Endothelial cell of umbilical vein (primary cell): Measurements from ENCODE around the gene SPG21. TPM values are rescaled to one million over a fixed set of nuclear protein-coding genes. Genes with fewer than 3 reads are reported as not detected.

Experiments used
- BruUV-seq: library from RNA; stranded (reverse); fragments of 400-500 nt; replicated peaks from 2 replicates; lab custom pipeline; 2021; lab: Mats Ljungman, UMichigan
- CTCF ChIA-PET: fragments of 300-600, 350-600 bp; sonication (Branson Sonifier 250); formaldehyde crosslinking; loops from one replicate; lab custom pipeline; 2021; ENCODE audit warnings: antibody characterized with exemption, inconsistent platforms; lab: Charles Lee
- POLR2A ChIA-PET: fragments of 300-600, 350-600 bp; sonication (Branson Sonifier 250); formaldehyde crosslinking; loops from one replicate; lab custom pipeline; 2021; ENCODE audit warnings: antibody characterized with exemption, inconsistent platforms; lab: Charles Lee
- DNase-seq: peaks from one replicate; pipeline ENCODE4 v3.0.0-alpha.2; 2011; ENCODE audit warnings: low read depth, low spot score
- FAIRE-seq: peaks from 2 replicates; lab custom pipeline; 2011; peaks lifted over from hg19 to GRCh38; lab: Jason Lieb, UNC
- H2AFZ ChIP-seq: 2 replicates; pipeline ENCODE4 v1.6.0; 2012; ENCODE audit warnings: low read depth, low read length, control low read depth, inconsistent platforms
- H3K27ac ChIP-seq: 2 replicates; pipeline ENCODE4 v1.5.1; 2011; ENCODE audit warnings: low read depth, mild to moderate bottlenecking, control low read depth, low read length, moderate library complexity; ENCODE audit not compliant: insufficient read depth
- H3K27me3 ChIP-seq, 2 experiments: 2 replicates each; pipeline versions ENCODE4 v1.6.0 to v1.6.1; 2011; ENCODE audit warnings: low read length in 2 of 2, mixed read lengths in 1 of 2; ENCODE audit not compliant: control insufficient read depth in 2 of 2, insufficient read depth in 2 of 2
- H3K36me3 ChIP-seq, 2 experiments: 2 replicates in 1 of 2; 3 replicates in 1 of 2; pipeline ENCODE4 v1.5.1; 2011; ENCODE audit warnings: low read length in 2 of 2, mild to moderate bottlenecking in 1 of 2, moderate library complexity in 1 of 2; ENCODE audit not compliant: control insufficient read depth in 2 of 2, insufficient read depth in 2 of 2; ENCODE audit errors: extremely low read depth in 1 of 2
- H3K4me1 ChIP-seq: 3 replicates; pipeline ENCODE4 v1.5.1; 2011; ENCODE audit warnings: mild to moderate bottlenecking, low read length; ENCODE audit not compliant: control insufficient read depth, insufficient read depth; ENCODE audit errors: extremely low read depth
- H3K4me2 ChIP-seq: 2 replicates; pipeline ENCODE4 v1.6.1; 2011; ENCODE audit warnings: low read length, control low read depth, mixed read lengths; ENCODE audit not compliant: insufficient read depth
- H3K4me3 ChIP-seq, 3 experiments: fragments of 200-600 bp in 1 of 3; sonication (generic), shearing (Covaris generic) in 1 of 3; replicated peaks in 1 of 3; 2 replicates each; pipeline ENCODE4 v1.5.1; 2011 to 2016; ENCODE audit warnings: control low read depth in 3 of 3, low read length in 3 of 3, mild to moderate bottlenecking in 2 of 3, inconsistent platforms in 1 of 3, low read depth in 1 of 3, moderate library complexity in 1 of 3; ENCODE audit not compliant: insufficient read depth in 1 of 3
- H3K79me2 ChIP-seq: 2 replicates; pipeline ENCODE4 v1.6.0; 2012; ENCODE audit warnings: low read length, inconsistent platforms; ENCODE audit not compliant: control insufficient read depth, insufficient read depth
- H3K9ac ChIP-seq: replicated peaks from 2 replicates; pipeline ENCODE3; 2011; ENCODE audit warnings: low read length, control low read depth; ENCODE audit not compliant: insufficient read depth; ENCODE audit errors: extremely low read depth
- H3K9me1 ChIP-seq: replicated peaks from 3 replicates; pipeline ENCODE4 v1.6.0; 2011; ENCODE audit warnings: mild to moderate bottlenecking, low read length; ENCODE audit not compliant: control insufficient read depth, insufficient read depth; ENCODE audit errors: extremely low read depth
- H3K9me3 ChIP-seq: replicated peaks from 2 replicates; pipeline ENCODE4 v1.5.1; 2012; ENCODE audit warnings: low read length, inconsistent platforms; ENCODE audit not compliant: control insufficient read depth, insufficient read depth
- H4K20me1 ChIP-seq: replicated peaks from 2 replicates; pipeline ENCODE3; 2011; ENCODE audit warnings: mild to moderate bottlenecking, low read length; ENCODE audit not compliant: control insufficient read depth, insufficient read depth; ENCODE audit errors: extremely low read depth
- CTCF ChIP-seq, 2 donors: IDR thresholded peaks; 1 replicate in 1 of 2; 2 replicates in 1 of 2; pipeline ENCODE4 v1.5.1; 2011; ENCODE audit warnings: low read length in 2 of 2, mild to moderate bottlenecking in 2 of 2, moderate library complexity in 2 of 2, control low read depth in 1 of 2, inconsistent platforms in 1 of 2, low read depth in 1 of 2; ENCODE audit not compliant: insufficient read depth in 1 of 2; ENCODE audit errors: extremely low read depth in 1 of 2
- EZH2 ChIP-seq: IDR thresholded peaks from 2 replicates; pipeline ENCODE4 v1.6.1; 2012; ENCODE audit warnings: borderline replicate concordance, low read depth, mild to moderate bottlenecking, moderate library complexity, low read length, inconsistent platforms; ENCODE audit not compliant: severe bottlenecking
- FOS ChIP-seq: IDR thresholded peaks from 2 replicates; pipeline ENCODE4 v1.6.1; 2011; ENCODE audit warnings: mild to moderate bottlenecking, low read length, moderate library complexity, borderline replicate concordance; ENCODE audit not compliant: insufficient read depth
- GATA2 ChIP-seq: IDR thresholded peaks from 2 replicates; pipeline ENCODE4 v1.7.0; 2011; ENCODE audit warnings: low read depth, mild to moderate bottlenecking, moderate library complexity, mixed read lengths, low read length; ENCODE audit not compliant: insufficient read length, insufficient read depth
- JUN ChIP-seq: IDR thresholded peaks from 2 replicates; pipeline ENCODE4 v1.6.1; 2011; ENCODE audit warnings: borderline replicate concordance, low read depth; ENCODE audit not compliant: insufficient read length, insufficient read depth
- MAX ChIP-seq: IDR thresholded peaks from 2 replicates; pipeline ENCODE4 v1.6.1; 2011; ENCODE audit not compliant: insufficient read depth, insufficient read length
- MYC ChIP-seq: IDR thresholded peaks from one replicate; pipeline ENCODE4 v1.6.1; 2011; ENCODE audit warnings: mild to moderate bottlenecking, low read depth, low read length
- POLR2A ChIP-seq: IDR thresholded peaks from 2 replicates; pipeline ENCODE4 v1.6.1; 2012; ENCODE audit warnings: low read depth, mild to moderate bottlenecking, control low read depth, low read length
- POLR2AphosphoS5 ChIP-seq: IDR thresholded peaks from 2 replicates; pipeline ENCODE4 v1.6.1; 2012; ENCODE audit warnings: low read depth, mild to moderate bottlenecking, control low read depth, low read length, moderate library complexity; ENCODE audit not compliant: insufficient read depth
- dilution Hi-C: fragments of 300-500 bp; cut with MboI; formaldehyde crosslinking; loops from one replicate; pipeline ENCODE4 v1.15.0; 2019; ENCODE audit warnings: low sequenced_read_pairs; ENCODE audit not compliant: extremely low pct_ligation_motif_present
- intact Hi-C: fragments of 100-400 bp; cut with micrococcal nuclease; formaldehyde crosslinking; loops from one replicate; pipeline ENCODE4 v1.10.0; 2022
- polyA plus RNA-seq, 4 experiments: library from polyadenylated mRNA; depleted of rRNA in 3 of 4; stranded (reverse) in 3 of 4; unstranded in 1 of 4; fragments of >200 nt; gene quantifications; 2 replicates each; pipeline versions ENCODE4 v1.2.1 to v1.2.3, GENCODE V29; 2011 to 2012; ENCODE audit warnings: missing spikeins in 1 of 4
- total RNA-seq: library from RNA; stranded (reverse); gene quantifications from 2 replicates; pipeline ENCODE4 v1.2.3, GENCODE V29; 2021

The SPG21 gene
- total and polyA plus RNA-seq, 2 donors (not counting 3 experiments of a cell fraction or from before 2014, with no cell fraction given), result 70.2 to 82.5 TPM

GRCh38 chr15:64928626-64929220 is 61.0 kb downstream of the SPG21 start:
- FAIRE-seq, result no peak

GRCh38 chr15:64926661-64927060 is 63.1 kb downstream of the SPG21 start:
- BruUV-seq, result no TSS peak
- DNase-seq, result no peak
- Histone ChIP-seq H3K9me1 (no peaks in the 10 kb centered on the region), H3K27ac (no peak overlapping the region), H3K79me2 (no peaks in the 10 kb centered on the region), H4K20me1 (no peaks in the 10 kb centered on the region), H3K36me3 (no peaks in the 10 kb centered on the region), H3K27me3 (no peaks in the 10 kb centered on the region), H3K9me3 (no peaks in the 10 kb centered on the region), H3K9ac (no peak overlapping the region), H3K4me2 (no peak overlapping the region), H3K4me1 (peaks cover 11% of the 10 kb centered on the region), H3K4me3 (no peak overlapping the region), H2AFZ (no peak overlapping the region)
- CTCF ChIA-PET, result no interaction called here
- intact Hi-C loops (no loop called here), dilution Hi-C loops (no loop called here)
- POLR2A ChIA-PET, result no interaction called here
- no peak for TF ChIP-seq POLR2AphosphoS5
- TF ChIP-seq CTCF (IDR thresholded peaks at IDR 0.05; ENCODE audit: extremely low read depth in 1 of 2, insufficient read depth in 1 of 2, low read depth in 1 of 2, low read length in 2 of 2), result no peak
- no peak for TF ChIP-seq MYC
- TF ChIP-seq MAX, result no peak
- no peak for TF ChIP-seq JUN
- TF ChIP-seq FOS, result no peak
- TF ChIP-seq EZH2, result no peak
- no peak for TF ChIP-seq POLR2A
- TF ChIP-seq GATA2, result no peak
- FAIRE-seq, result no peak

More at GRCh38 chr15:64928626-64929220, 61.0 kb downstream of the SPG21 start:
- no peak overlapping the region for H2AFZ ChIP-seq
- ChIA-PET POLR2A (no interaction called here), CTCF (interaction anchor here (0.8 to 1.2 kb wide), 6 partner anchors 10 to 201 kb away, joined by 3 to 4 read pairs (median 3); no protein-coding TSS in a partner anchor)
- no peak overlapping the region for H3K27ac ChIP-seq
- no peaks in the 10 kb centered on the region for H3K79me2 ChIP-seq
- dilution Hi-C loops (no loop called here), intact Hi-C loops (no loop called here)
- H3K27me3 ChIP-seq, result no peaks in the 10 kb centered on the region
- H3K9me3 ChIP-seq, result no peaks in the 10 kb centered on the region
- no peak overlapping the region for H3K4me2 ChIP-seq
- no peak for DNase-seq
- peaks cover 11% of the 10 kb centered on the region for H3K4me1 ChIP-seq
- TF ChIP-seq POLR2AphosphoS5 (no peak), MAX (no peak), JUN (no peak), EZH2 (no peak)
- no peak overlapping the region for H3K4me3 ChIP-seq
- H3K36me3 ChIP-seq, result no peaks in the 10 kb centered on the region
- no TSS peak for BruUV-seq
- no peak overlapping the region for H3K9ac ChIP-seq
- no peaks in the 10 kb centered on the region for H3K9me1 ChIP-seq
- H4K20me1 ChIP-seq, result no peaks in the 10 kb centered on the region
